Uterus (tissue), 2 donors: ENCODE results near the gene WDR11.

ENCODE experiments used
- POLR2A ChIP-seq, 2 donors: fragments of 450-650 bp; IDR thresholded peaks; one replicate each; pipeline ENCODE4 v1.6.1; 2016; ENCODE audit warnings: antibody characterized with exemption in 2 of 2, mild to moderate bottlenecking in 1 of 2, moderate library complexity in 1 of 2
- TF ChIP-seq, protein P1 (sequence below), 4 experiments: fragments of 200-600 bp in 2 of 4; fragments of 450-650 bp in 2 of 4; sonication (generic) in 2 of 4; IDR thresholded peaks; one replicate each; pipeline ENCODE4 v1.5.1; 2016 to 2019; ENCODE audit warnings: antibody characterized with exemption in 4 of 4, mild to moderate bottlenecking in 2 of 4, moderate library complexity in 1 of 4

GRCh38 chr10:120897343-120897742 lies 46.2 kb downstream of the WDR11 start:
- TF ChIP-seq POLR2A (IDR thresholded peaks at IDR 0.05): no peak
- TF ChIP-seq, protein P1, sequence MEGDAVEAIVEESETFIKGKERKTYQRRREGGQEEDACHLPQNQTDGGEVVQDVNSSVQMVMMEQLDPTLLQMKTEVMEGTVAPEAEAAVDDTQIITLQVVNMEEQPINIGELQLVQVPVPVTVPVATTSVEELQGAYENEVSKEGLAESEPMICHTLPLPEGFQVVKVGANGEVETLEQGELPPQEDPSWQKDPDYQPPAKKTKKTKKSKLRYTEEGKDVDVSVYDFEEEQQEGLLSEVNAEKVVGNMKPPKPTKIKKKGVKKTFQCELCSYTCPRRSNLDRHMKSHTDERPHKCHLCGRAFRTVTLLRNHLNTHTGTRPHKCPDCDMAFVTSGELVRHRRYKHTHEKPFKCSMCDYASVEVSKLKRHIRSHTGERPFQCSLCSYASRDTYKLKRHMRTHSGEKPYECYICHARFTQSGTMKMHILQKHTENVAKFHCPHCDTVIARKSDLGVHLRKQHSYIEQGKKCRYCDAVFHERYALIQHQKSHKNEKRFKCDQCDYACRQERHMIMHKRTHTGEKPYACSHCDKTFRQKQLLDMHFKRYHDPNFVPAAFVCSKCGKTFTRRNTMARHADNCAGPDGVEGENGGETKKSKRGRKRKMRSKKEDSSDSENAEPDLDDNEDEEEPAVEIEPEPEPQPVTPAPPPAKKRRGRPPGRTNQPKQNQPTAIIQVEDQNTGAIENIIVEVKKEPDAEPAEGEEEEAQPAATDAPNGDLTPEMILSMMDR (IDR thresholded peaks at IDR 0.05): no peak
